GM08714 (cell line): ENCODE results near the gene MICU1.

Source experiments
- H3K4me3 ChIP-seq: fragments of 200-500 bp; sonication (Bioruptor generic); 2 replicates; pipeline ENCODE4 v1.5.1; 2014; ENCODE audit warnings: mild to moderate bottlenecking, low read length, inconsistent platforms
- ZNF274 ChIP-seq: IDR thresholded peaks from 2 replicates; pipeline ENCODE4 v1.6.1; 2012; ENCODE audit warnings: mild to moderate bottlenecking, low read depth, low read length

The MICU1 gene

DNA sequence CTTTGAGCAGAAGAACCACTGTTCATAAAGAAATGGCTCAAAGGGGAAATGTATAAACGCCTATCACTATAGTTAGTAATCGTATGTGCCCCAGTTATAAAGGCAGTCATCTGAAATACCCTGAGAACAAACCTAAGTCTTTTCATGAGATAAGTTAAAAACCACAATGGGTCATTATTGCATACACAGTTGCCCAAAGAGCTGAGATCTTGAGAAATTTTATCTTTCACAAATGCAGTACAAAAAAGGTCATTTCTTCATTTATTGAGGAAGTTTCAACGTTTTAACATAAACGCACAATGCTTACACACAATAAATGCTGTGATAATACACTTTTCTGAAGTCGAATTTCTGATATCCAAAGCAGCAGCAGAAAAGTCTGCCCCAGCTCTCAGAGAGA is 114.4 kb downstream of the MICU1 start:
- H3K4me3 ChIP-seq, result no peak overlapping the region
- no peak for TF ChIP-seq ZNF274

DNA sequence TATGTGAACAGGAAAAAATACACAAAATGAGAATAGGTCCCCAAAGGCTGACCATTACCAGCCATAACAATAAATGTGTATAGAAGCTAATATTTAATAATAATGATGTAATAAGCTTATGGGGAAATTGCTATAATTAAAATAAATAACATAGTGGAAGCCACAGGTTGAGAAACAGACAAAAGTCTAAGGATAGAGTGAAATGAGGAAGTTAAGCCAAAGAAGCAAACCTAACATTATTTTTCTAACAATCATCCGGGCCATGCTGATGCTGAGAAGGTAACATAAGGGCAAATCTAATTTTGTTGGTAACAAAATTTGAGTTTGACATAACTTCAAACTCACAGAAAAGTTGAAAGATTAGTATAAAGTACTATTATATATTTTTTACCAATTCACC is 115.9 kb downstream of the MICU1 start:
- no peak for TF ChIP-seq ZNF274

DNA sequence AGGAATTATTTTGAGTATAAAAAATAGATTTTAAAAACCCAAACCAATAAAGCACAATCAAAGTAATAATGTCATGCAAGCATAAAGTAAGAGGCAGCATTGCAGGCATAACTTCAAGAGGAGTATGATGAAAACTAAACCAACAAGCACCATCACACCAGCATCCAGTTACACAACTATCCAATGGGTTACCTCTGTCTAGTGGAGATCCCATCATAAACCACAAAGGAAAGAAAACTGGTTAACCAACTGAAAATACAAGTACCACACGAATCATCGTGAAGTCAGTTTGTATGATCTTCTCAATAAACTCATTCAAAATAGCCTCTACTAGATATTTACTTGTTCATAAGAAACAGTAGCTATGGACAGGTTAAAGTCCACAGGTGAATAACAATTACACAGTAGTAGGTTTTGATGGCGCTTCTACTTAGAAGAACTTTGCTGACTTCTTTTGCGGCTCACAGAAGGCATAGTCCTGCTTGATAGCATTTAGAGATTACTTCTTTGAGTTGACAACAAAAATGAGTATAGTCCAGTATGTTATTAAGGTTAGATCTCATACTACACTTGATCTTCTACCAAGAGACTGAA is 116.6 kb downstream of the MICU1 start:
- H3K4me3 ChIP-seq, result no peak overlapping the region
- TF ChIP-seq ZNF274, result no peak

More for the DNA sequence above, 115.9 kb downstream of the MICU1 start:
- no peak overlapping the region for H3K4me3 ChIP-seq

DNA sequence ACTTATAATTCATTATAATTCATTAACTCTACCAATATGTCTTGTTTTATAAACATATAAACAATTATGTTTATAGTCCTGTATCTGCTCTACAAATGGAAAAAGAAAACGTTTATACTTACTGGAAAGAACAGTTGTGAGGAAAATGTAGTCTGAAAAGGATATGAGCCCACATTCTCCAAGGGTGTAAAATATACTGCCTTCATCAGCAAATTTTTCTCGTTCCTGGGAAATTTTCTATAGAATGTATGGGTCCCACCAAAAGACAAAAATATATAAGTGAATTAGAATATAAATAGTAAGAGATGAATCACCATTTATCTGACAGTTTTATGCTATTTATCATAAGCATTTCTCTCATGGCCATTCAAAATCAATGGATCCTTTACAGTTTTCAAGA is 117.8 kb downstream of the MICU1 start:
- TF ChIP-seq ZNF274, result no peak
- H3K4me3 ChIP-seq, result no peak overlapping the region

DNA sequence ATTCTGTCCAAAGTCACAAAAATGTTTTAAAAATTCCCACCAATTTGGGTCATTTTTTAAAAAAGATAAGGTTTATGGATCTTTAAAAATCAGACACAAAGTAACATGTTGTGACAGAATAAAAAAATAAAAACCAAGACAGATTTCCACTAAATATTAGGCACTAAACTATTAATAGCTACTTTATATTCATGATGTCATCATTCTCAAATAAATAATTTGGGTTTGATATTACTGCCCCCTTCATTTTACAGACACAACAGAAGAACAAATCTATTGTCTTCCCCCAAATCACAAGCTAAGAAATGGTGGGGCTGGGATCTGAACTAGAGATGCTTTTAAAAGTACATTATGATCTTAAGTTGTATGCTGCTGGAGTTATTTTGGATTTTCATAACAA is 119.4 kb downstream of the MICU1 start:
- no peak overlapping the region for H3K4me3 ChIP-seq
- no peak for TF ChIP-seq ZNF274

DNA sequence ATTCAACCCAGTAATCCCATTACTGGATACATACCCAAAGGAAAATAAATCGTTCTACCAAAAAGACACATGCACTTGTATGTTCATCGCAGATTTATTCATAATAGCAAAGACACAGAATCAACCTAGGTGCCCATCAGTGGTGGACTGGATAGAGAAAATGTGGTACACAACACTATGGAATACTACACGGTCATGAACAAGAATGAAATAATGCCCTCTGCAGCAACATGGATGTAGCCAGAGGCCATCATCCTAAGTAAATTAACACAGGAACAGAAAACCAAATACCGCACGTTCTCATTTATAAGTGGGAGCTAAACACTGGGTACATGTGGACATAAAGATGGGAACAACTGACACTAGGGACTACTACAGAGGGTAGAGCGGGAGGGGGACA is 120.4 kb downstream of the MICU1 start:
- no peak overlapping the region for H3K4me3 ChIP-seq
- TF ChIP-seq ZNF274, result no peak

DNA sequence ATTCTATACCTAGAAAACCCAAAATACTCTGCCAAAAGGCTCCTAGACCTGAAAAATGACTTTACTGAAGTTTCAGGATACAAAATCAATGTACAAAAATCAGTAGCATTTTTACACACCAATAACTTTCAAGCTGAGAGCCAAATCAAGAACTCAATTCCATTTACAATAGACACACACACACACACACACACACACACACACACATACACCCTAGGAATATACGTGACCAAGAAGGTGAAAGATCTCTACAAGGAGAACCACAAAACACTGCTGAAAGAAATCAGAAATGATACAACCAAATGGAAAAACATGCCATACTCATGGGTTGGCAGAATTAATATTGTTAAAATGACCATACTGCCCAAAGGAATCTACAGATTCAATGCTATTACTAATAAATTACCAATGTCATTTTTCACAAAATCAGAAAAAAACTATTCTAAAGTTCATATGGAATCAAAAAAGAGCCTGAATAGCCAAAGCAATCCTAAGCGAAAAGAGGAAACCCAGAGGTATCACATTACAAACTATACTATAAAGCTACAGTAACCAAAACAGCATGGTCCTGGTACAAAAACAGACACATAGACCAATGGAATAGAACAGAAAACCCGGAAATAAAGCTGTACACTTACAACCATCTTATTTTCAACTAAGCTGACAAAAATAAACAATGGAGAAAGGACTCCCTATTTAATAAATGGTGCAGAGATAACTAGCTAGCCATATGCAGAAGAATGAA is 122.0 kb downstream of the MICU1 start:
- no peak for TF ChIP-seq ZNF274
- H3K4me3 ChIP-seq, result no peak overlapping the region

DNA sequence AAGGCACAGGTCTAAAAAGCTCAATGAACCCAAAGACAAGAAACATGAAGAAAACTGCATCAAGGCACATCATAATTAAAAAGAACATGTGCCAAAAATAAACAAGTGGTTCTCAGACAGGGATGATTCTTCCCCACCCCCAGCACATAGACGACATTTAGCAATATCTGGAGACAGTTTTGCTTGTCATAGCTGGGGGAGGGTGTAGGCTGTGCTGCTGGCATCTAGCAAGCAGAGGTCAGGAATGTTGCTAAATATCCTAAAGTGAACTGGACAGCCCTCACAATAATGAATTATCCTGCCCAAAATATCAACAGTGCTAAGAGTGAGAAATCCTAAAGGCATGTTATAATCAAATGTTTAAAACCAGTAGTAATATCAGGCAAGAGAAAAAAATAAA is 122.6 kb downstream of the MICU1 start:
- no peak overlapping the region for H3K4me3 ChIP-seq
- no peak for TF ChIP-seq ZNF274

DNA sequence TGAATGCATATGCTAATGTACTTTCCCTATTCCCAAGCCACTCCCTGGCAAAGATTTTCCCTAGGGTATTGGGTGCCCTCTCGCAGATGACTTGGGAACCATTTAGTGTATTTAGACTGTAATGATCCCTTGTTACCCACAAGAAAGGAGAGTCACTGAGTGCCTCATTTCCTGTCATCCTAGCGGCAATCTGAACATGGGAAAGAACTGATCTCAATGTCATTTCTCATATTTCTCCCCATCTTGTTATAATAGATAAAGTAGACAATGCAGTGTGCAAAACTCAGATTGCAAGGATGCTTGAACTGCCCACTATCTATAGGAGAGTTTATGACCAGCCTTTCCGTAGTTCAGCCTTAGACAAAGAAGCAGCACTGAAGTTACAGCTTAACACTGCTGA is 123.3 kb downstream of the MICU1 start:
- H3K4me3 ChIP-seq, result no peak overlapping the region
- TF ChIP-seq ZNF274, result no peak

DNA sequence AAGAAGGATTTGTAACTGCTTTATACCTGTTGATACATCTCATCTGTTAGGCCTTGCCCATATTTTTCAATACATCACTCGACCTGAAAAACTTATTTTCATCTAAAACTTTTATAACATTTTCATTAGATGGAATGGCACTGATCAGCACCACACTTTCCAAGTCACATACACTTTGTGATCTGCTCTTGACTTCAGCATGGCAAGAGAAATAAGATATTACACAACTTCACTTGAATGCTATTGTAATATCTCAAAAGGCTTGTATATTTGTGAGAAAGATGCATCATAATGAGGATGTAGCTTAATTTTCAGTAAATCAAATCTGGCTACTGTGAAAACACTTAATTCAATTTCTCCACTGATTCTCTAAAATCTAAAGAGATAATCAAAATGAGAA is 126.2 kb downstream of the MICU1 start:
- TF ChIP-seq ZNF274, result no peak
- H3K4me3 ChIP-seq, result no peak overlapping the region

DNA sequence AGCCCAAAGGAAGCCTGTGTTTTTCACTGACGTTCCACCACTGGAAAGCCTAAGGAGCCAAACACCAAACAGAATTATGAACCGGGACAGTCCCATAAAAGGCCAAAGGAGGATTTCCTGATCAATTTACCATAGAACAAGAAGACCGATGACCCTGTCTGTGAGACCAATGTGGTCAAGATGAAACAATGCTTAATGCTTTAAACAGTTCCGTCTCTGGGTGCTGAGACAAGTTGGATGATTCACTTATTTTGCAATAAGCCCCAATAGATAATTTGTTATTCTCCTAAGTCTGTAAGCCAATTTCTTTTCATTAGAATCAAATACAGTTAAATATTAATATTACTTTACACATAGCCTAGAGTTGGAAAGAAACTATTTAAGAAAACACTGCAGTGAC is 134.9 kb downstream of the MICU1 start:
- TF ChIP-seq ZNF274, result no peak

DNA sequence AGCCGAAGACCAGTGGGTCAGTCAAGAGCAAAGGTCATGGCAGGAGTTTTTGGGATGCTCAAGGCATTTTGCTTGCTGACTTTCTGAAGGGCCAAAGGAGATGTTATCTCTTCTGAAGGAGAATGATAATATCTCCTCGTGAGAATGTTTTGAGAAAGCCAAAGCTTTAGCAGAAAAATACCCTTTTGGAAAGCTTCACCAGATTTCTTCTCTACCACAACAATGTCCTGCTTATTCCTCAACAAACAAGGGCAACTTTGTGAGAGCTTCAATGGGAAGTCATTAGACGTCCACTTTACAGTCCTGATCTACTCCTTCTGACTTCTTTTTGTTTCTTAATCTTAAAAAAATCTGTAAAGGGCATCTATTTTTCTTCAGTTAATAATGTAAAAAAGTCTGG is 138.4 kb downstream of the MICU1 start:
- TF ChIP-seq ZNF274, result no peak
- no peak overlapping the region for H3K4me3 ChIP-seq

More for the DNA sequence above, 134.9 kb downstream of the MICU1 start:
- no peak overlapping the region for H3K4me3 ChIP-seq

DNA sequence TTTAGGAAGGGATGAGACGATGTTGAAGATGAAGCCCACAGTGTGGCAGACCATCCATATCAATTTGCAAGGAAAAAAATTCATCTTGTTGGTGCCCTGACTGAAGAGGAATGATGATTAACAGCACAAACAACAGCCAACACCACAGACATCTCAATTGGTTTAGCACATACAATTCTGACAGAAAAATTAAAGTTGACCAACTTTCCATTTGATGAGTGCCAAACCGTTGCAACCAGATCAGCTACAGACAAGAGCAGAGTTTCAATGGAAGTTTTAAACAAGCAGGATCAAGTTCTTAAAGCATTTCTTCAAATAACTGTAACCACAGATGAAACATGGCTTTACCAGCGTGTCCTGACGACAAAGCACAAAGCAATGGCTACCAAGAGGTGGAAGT is 138.8 kb downstream of the MICU1 start:
- TF ChIP-seq ZNF274, result no peak
- H3K4me3 ChIP-seq, result no peak overlapping the region

DNA sequence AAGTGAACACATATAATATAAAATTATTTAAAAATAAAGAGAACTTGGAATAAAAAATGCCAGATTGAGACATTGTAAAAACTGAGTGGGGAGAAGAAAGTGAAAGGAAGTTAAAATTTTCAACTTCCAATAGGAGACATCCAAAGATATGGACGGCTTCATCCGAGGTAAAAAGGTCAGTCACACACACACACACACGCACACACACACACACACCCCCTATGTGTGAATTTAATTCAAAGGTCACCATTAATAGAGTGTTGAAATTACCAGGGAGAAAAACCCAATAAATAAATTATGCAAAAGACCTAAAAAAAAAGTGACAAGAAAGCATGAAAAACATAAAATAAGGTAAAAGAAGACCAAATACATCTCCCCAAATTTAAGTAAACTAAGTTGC is 140.2 kb downstream of the MICU1 start:
- H3K4me3 ChIP-seq, result no peak overlapping the region
- no peak for TF ChIP-seq ZNF274

DNA sequence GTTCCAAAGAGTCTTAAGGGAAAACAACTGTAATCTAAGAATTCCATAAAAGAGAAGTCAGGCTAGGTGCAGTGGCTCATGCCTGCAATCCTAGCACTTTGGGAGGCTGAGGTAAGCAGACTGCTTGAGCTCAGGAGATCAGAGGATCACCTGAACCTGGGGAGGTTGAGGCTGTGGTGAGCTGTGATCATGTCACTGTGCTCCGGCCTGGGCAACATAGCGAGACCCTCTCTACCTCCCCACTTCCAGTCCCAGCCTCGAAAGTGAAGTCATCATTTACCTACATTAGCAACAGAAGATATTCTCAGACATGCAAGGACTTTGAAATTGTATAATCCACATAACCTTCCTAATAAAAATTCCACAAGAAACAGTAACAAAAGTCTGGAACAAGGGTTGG is 141.4 kb downstream of the MICU1 start:
- TF ChIP-seq ZNF274, result no peak
- H3K4me3 ChIP-seq, result no peak overlapping the region

DNA sequence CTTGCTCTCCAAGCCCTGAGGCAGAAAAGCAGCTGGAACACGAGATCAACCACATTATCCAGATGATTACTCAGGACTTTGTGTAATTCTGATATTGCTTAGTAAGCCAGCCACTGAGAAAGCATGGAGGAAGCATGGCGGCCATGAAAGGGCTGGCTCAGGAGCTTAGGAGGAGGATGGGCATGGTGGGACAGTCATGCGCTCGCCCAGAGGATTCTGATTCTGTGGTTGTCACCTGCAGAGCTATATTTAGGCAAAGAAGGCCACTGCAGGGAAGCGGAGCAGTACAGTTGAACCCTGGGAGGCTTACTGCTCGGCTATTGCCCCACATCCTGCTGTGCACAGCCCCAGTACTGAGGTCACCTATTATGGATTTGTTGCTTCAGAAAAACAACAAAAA is 142.4 kb downstream of the MICU1 start:
- no peak for TF ChIP-seq ZNF274
- no peak overlapping the region for H3K4me3 ChIP-seq
